Psoas muscle (tissue), 8 donors: Measurements from ENCODE around the gene ZNF641. TPM values are rescaled to one million over a fixed set of nuclear protein-coding genes. Genes with fewer than 3 reads are reported as not detected.

Experiments used
- ATAC-seq, 4 donors: fragments of 200-7000 bp; cut with Tn5 transposase; one replicate each; pipeline ENCODE4 v1.9.1; 2020; ENCODE audit warnings: moderate library complexity in 3 of 4, mild to moderate bottlenecking in 2 of 4
- DNase-seq, 2 donors: peaks; one replicate each; pipeline ENCODE4 v3.0.0-alpha.2; 2020
- H3K27ac ChIP-seq: fragments of 200-600 bp; one replicate; pipeline ENCODE4 v1.8.0; 2022
- H3K27me3 ChIP-seq, 3 donors: fragments of 200-600 bp in 1 of 3; one replicate each; pipeline versions ENCODE4 v1.6.1 to v1.8.0; 2013 to 2022; ENCODE audit warnings: low read length in 2 of 3, mild to moderate bottlenecking in 2 of 3, moderate library complexity in 1 of 3; ENCODE audit not compliant: insufficient read depth in 3 of 3
- H3K36me3 ChIP-seq, 2 donors: fragments of 200-600 bp in 1 of 2; one replicate each; pipeline versions ENCODE4 v1.6.1 to v1.8.0; 2013 to 2022; ENCODE audit warnings: low read depth in 1 of 2, mild to moderate bottlenecking in 1 of 2, moderate library complexity in 1 of 2; ENCODE audit not compliant: insufficient read depth in 1 of 2
- H3K4me1 ChIP-seq: fragments of 200-600 bp; one replicate; pipeline ENCODE4 v1.8.0; 2022
- H3K4me3 ChIP-seq: fragments of 200-600 bp; one replicate; pipeline ENCODE4 v1.8.0; 2022; ENCODE audit warnings: mild to moderate bottlenecking
- H3K9me3 ChIP-seq: fragments of 200-600 bp; one replicate; pipeline ENCODE4 v1.8.0; 2022
- WGBS, 3 donors: extraction: QIAGEN DNeasy Blood & Tissue Kit; methylation state at CpG; one replicate each; pipeline versions ENCODE4 v1.1.6 to v1.1.7; 2013; 5-methylcytosine and 5-hydroxymethylcytosine counted together
- intact Hi-C, 2 donors: fragments of 100-400 bp; cut with DNase I; formaldehyde crosslinking; loops; one replicate each; pipeline versions ENCODE4 v1.11.0 to v1.14.2; 2022
- long read RNA-seq, 2 donors: library from polyadenylated mRNA; unstranded; transcript quantifications; one replicate each; pipeline ENCODE4 v2.0.0, GENCODE V29; 2021
- polyA plus RNA-seq, 3 donors: library from polyadenylated mRNA; stranded (reverse); fragments of 200-250 nt; gene quantifications; one replicate each; pipeline ENCODE4 v1.2.3, GENCODE V29; 2013
- total RNA-seq, 4 donors: library from RNA; stranded (reverse); fragmentation: NEBNext Ultra II Directional in 2 of 4; extraction: Animal tissue kit (Norgen Biotek cat#: 25700) in 2 of 4; gene quantifications; one replicate each; pipeline versions ENCODE4 v1.2.1 to v1.2.4, GENCODE V29; 2021 to 2023
- TF ChIP-seq, protein P1 (sequence below): fragments of 200-600 bp; IDR thresholded peaks from one replicate; pipeline ENCODE4 v1.8.0; 2022; ENCODE audit warnings: antibody characterized with exemption
- donor health status: healthy with polysubstance abuse.
- donor health status: DM: no; HTN: no; CAD: no; lungs with moderate emphysema.
- donor health status: Bipolar disorder and iron deficiency.
- donor health status: healthy.
- donor health status: DM: yes; HTN: yes; CAD: no.
- donor health status: DM: no; HTN: no; CAD: no.
- donor health status: DM: no; HTN: no; CAD: no.
- donor health status: DM: yes; HTN: yes; CAD: no.

Gene ZNF641
- total RNA-seq (10 to 100 TPM; 17.4 to 41.5 (median 22.5) TPM), polyA plus RNA-seq (10 to 100 TPM in 2 of 3 donors, 1 to 10 TPM in 1; 5.8 to 25.1 (median 12.8) TPM)
- long read RNA-seq, donor 1, transcript ZNF641-205 (6 exons, 1,823 nt) = major isoform, 47 of 58 reads
- long read RNA-seq, donor 1, partial matches to known transcripts = 1 of 58 reads
- long read RNA-seq, donor 1, other reads (novel, unspliced or antisense) = 9 of 58 reads
- long read RNA-seq, donor 2, transcript ZNF641-205 (6 exons, 1,823 nt) = major isoform, 26 of 36 reads
- long read RNA-seq, donor 2, partial matches to known transcripts = 0 of 36 reads
- long read RNA-seq, donor 2, other reads (novel, unspliced or antisense) = 10 of 36 reads

DNA sequence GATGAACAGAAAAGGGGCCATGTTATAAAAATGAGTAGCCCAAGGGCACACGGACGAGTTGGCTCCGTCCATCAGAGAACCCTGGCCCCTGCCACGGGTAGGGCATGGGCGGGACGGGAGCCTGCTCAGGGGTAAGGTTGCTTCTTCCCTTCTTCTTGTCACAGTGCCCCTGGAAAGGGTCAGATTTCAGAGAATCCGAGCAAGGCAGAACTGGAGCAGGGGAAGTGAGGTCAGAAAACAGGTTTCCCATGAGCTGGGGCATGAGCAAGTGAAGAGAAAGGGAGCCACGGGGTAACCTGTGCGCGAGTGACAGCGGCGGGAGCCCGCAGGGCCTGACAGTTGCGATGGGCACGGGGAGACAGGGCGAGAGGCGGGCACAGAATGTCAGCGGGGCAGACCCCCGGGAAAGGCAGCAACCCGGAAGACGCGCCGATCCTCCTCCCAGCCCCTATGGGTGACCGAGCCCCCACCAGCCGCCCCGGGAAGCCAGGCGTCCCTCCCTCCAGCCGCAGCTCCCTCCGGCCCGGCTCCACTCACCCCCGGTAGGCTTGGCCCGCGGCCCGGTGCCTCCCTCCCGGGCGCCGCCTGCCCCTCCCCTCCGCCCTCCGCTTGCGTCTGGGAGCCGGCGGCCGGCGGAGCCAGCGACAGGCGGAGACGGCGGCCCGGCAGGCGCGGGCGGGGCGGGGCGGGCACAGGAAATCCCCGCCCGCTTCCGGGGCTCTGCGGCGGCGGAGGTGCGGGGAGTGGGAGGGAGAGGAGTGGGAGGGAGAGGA, at the start of gene ZNF641:
ZNF641 (minus strand) TSS at position 671 of the 773 bp plus-strand sequence. CDS start 2,829 bp downstream, outside the sequence.
- no peaks in the 10 kb centered on the region for H3K9me3 ChIP-seq
- WGBS, 3 donors = 0 to 1% (median 1%) methylated on average over 28 to 61 of the region's 61 CpGs
- peak within 1 kb of the TSS; percentile 97 for H3K27ac ChIP-seq
- H3K4me3 ChIP-seq = peak within 1 kb of the TSS; percentile 86
- H3K36me3 ChIP-seq = peaks cover 3 to 27% of the 10 kb centered on the region in 2 donors
- H3K27me3 ChIP-seq = no peaks in the 10 kb centered on the region
- peaks cover 18% of the 10 kb centered on the region for H3K4me1 ChIP-seq
- peak; percentile 93 to 97 (median 94) for ATAC-seq
- intact Hi-C loops = loop anchor here in 1 of 2 donors (2.0 to 10.0 kb wide), 2 partner anchors 152 to 264 kb away; no protein-coding TSS in a partner anchor
- TF ChIP-seq, protein P1, sequence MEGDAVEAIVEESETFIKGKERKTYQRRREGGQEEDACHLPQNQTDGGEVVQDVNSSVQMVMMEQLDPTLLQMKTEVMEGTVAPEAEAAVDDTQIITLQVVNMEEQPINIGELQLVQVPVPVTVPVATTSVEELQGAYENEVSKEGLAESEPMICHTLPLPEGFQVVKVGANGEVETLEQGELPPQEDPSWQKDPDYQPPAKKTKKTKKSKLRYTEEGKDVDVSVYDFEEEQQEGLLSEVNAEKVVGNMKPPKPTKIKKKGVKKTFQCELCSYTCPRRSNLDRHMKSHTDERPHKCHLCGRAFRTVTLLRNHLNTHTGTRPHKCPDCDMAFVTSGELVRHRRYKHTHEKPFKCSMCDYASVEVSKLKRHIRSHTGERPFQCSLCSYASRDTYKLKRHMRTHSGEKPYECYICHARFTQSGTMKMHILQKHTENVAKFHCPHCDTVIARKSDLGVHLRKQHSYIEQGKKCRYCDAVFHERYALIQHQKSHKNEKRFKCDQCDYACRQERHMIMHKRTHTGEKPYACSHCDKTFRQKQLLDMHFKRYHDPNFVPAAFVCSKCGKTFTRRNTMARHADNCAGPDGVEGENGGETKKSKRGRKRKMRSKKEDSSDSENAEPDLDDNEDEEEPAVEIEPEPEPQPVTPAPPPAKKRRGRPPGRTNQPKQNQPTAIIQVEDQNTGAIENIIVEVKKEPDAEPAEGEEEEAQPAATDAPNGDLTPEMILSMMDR = no peak
- peak; percentile 87 to 91 for DNase-seq

DNA sequence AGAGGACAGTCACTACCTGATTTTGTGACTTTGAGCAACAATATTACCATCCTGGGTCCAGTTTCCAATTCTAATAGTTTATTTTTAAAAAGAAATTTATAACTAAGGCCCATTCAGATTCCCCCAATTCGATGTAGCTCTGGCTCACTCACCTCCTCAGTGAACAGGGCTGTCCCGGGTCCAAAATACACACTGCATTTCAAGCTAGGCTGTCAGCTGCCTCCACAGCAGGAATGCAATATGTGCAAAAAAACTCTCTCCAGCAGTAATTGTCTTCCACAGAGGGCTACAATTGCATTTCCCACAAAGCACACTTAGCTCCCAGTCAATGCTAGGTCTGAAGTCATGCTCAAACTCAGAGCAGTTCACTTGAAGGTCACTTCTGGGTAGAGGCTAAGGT, 39.3 kb upstream of the ZNF641 start:
- Histone ChIP-seq H3K4me3 (no peak overlapping the region), H3K9me3 (no peaks in the 10 kb centered on the region), H3K4me1 (no peaks in the 10 kb centered on the region), H3K27ac (no peak overlapping the region), H3K36me3 (no peaks in the 10 kb centered on the region), H3K27me3 (no peaks in the 10 kb centered on the region)
- WGBS, 3 donors = 29 to 47% (median 30%) methylated on average over 2 of the region's 2 CpGs
- DNase-seq (no peak), ATAC-seq (no peak)
- TF ChIP-seq, protein P1 = no peak
- intact Hi-C loops = no loop called here

DNA sequence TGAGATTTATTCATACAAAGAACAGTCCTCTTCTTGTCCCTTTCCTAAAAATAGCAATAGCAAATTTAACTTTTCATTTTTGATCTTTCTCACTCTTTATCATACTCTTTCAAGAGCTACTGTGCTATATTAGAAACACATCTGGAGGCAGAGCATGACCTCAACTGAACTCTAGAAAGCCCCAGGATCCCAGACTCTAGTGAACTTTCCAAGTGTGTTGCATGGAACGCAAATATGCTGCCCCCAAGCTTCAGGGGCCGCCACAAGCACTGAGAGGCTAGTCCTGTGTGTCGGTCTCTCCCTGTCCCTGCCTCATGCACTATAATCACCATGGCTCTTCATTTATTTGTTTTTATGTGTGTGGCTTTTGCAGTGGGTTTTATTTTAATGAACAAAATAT, 38.7 kb upstream of the ZNF641 start:
- Histone ChIP-seq H3K9me3 (no peaks in the 10 kb centered on the region), H3K27ac (no peak overlapping the region), H3K36me3 (no peaks in the 10 kb centered on the region), H3K27me3 (no peaks in the 10 kb centered on the region), H3K4me3 (no peak overlapping the region), H3K4me1 (no peaks in the 10 kb centered on the region)
- 27 to 49% (median 46%) methylated on average over 3 of the region's 3 CpGs for WGBS, 3 donors
- no peak for DNase-seq
- TF ChIP-seq, protein P1 = no peak
- ATAC-seq = no peak
- intact Hi-C loops = no loop called here

DNA sequence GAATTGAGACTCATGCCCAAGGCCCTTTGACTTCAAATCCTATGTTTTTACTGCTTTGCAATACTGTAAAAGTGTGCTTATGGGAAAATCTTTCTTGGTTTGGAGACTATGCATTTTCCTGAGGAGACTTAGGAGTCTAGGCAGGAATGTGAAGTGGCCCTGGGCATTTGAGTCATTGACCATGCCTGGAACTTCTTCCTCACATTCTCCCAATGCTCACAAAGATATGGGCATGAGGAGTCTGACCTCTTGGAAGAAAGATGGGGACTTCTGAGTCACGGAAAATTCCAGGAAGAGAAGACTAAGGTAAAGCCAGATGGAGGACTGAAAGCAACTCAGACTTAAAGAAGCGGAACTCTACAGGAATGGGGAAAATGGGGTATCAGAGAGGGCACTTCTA, 38.2 kb upstream of the ZNF641 start:
- no peaks in the 10 kb centered on the region for H3K27me3 ChIP-seq
- TF ChIP-seq, protein P1 = no peak
- no peaks in the 10 kb centered on the region for H3K9me3 ChIP-seq
- ATAC-seq = no peak
- H3K36me3 ChIP-seq = no peaks in the 10 kb centered on the region
- whole genome bisulfite sequencing, 3 donors = 71 to 80% (median 77%) methylated on average over 2 of the region's 2 CpGs
- no peak overlapping the region for H3K27ac ChIP-seq
- H3K4me1 ChIP-seq = no peaks in the 10 kb centered on the region
- intact Hi-C loops = no loop called here
- no peak overlapping the region for H3K4me3 ChIP-seq
- no peak for DNase-seq
